Islet of Langerhans (tissue), 1 donor: ENCODE measurements around the gene SMIM20.

ENCODE experiments used
- FAIRE-seq: peaks from one replicate; lab custom pipeline; 2011; peaks lifted over from hg19 to GRCh38; lab: Jason Lieb, UNC

The SMIM20 gene

GRCh38 chr4:25956260-25956659 is 42.2 kb downstream of the SMIM20 start:
- FAIRE-seq = no peak

GRCh38 chr4:25958110-25958509 is 44.1 kb downstream of the SMIM20 start:
- no peak for FAIRE-seq

GRCh38 chr4:25962393-25962792 is 48.4 kb downstream of the SMIM20 start:
- FAIRE-seq = no peak

GRCh38 chr4:25965629-25966028 is 51.6 kb downstream of the SMIM20 start:
- FAIRE-seq = no peak

GRCh38 chr4:25966171-25966570 is 52.2 kb downstream of the SMIM20 start:
- FAIRE-seq = no peak

- no peak for FAIRE-seq
Observed at GRCh38 chr4:25969374-25970155, 55.5 kb downstream of the SMIM20 start.

- FAIRE-seq = no peak
Observed at GRCh38 chr4:25970226-25970675, 56.2 kb downstream of the SMIM20 start.

GRCh38 chr4:25970691-25971432 is 56.8 kb downstream of the SMIM20 start:
- FAIRE-seq = no peak

GRCh38 chr4:25972366-25972765 is 58.3 kb downstream of the SMIM20 start:
- FAIRE-seq = no peak

GRCh38 chr4:25972984-25973745 is 59.1 kb downstream of the SMIM20 start:
- no peak for FAIRE-seq

GRCh38 chr4:25976780-25977179 is 62.8 kb downstream of the SMIM20 start:
- no peak for FAIRE-seq

- no peak for FAIRE-seq
Observed at GRCh38 chr4:25977397-25978170, 63.6 kb downstream of the SMIM20 start.

- FAIRE-seq = no peak
Observed at GRCh38 chr4:25978327-25978726, 64.3 kb downstream of the SMIM20 start.
